Hepatocyte (in vitro differentiated cells): ENCODE results near the gene VPS45. TPM values are rescaled to one million over a fixed set of nuclear protein-coding genes. Genes with fewer than 3 reads are reported as not detected.

Experiments used
- DNase-seq: peaks from one replicate; pipeline ENCODE4 v3.0.0-alpha.2; 2016; ENCODE audit warnings: low spot score
- H2AFZ ChIP-seq: fragments of 200-600 bp; sonication (generic); 2 replicates; pipeline ENCODE4 v1.6.0; 2016; ENCODE audit warnings: antibody characterized with exemption, mild to moderate bottlenecking
- H3K27ac ChIP-seq: fragments of 200-600 bp; sonication (generic); 2 replicates; pipeline ENCODE4 v1.5.1; 2016; ENCODE audit warnings: mild to moderate bottlenecking
- H3K27me3 ChIP-seq: fragments of 200-600 bp; sonication (generic); 2 replicates; pipeline ENCODE4 v1.6.1; 2016
- H3K36me3 ChIP-seq: fragments of 200-600 bp; sonication (generic); replicated peaks from 2 replicates; pipeline ENCODE4 v1.5.1; 2016; ENCODE audit warnings: low read depth; ENCODE audit not compliant: insufficient read depth
- H3K4me1 ChIP-seq: fragments of 200-600 bp; sonication (generic); 2 replicates; pipeline ENCODE4 v1.5.1; 2016; ENCODE audit warnings: mild to moderate bottlenecking, moderate library complexity; ENCODE audit not compliant: insufficient read depth
- H3K4me2 ChIP-seq: fragments of 200-600 bp; sonication (generic); 2 replicates; pipeline ENCODE4 v1.6.0; 2016
- H3K4me3 ChIP-seq: fragments of 200-600 bp; sonication (generic); 2 replicates; pipeline ENCODE4 v1.5.1; 2016; ENCODE audit warnings: mild to moderate bottlenecking
- H3K79me2 ChIP-seq: fragments of 200-600 bp; sonication (generic); 2 replicates; pipeline ENCODE4 v1.6.0; 2017; ENCODE audit warnings: mild to moderate bottlenecking
- H3K9me2 ChIP-seq: fragments of 200-600 bp; sonication (generic); replicated peaks from 2 replicates; pipeline ENCODE4 v1.6.0; 2017; ENCODE audit warnings: mild to moderate bottlenecking; ENCODE audit not compliant: insufficient read depth
- H3K9me3 ChIP-seq: fragments of 200-600 bp; sonication (generic); 2 replicates; pipeline ENCODE4 v1.5.1; 2016; ENCODE audit warnings: low read depth, mild to moderate bottlenecking
- H4K20me1 ChIP-seq: fragments of 200-600 bp; sonication (generic); 2 replicates; pipeline ENCODE4 v1.6.0; 2016; ENCODE audit warnings: mild to moderate bottlenecking; ENCODE audit not compliant: insufficient read depth, poor library complexity, severe bottlenecking
- EZH2 ChIP-seq: fragments of 200-600 bp; sonication (generic); IDR thresholded peaks from 2 replicates; pipeline ENCODE4 v1.6.1; 2016; ENCODE audit warnings: antibody characterized with exemption, mild to moderate bottlenecking, borderline replicate concordance
- EZH2phosphoT487 ChIP-seq: fragments of 200-600 bp; sonication (generic); IDR thresholded peaks from one replicate; pipeline ENCODE4 v1.6.1; 2018; ENCODE audit warnings: antibody characterized with exemption, mild to moderate bottlenecking, low read depth, moderate library complexity; ENCODE audit not compliant: unreplicated experiment, severe bottlenecking
- WGBS: methylation state at CpG from one replicate; pipeline ENCODE4 v1.1.6; 2016; ENCODE audit warnings: low lambda C conversion rate; ENCODE audit errors: missing lambda C conversion rate; 5-methylcytosine and 5-hydroxymethylcytosine counted together
- polyA plus RNA-seq: library from polyadenylated mRNA; unstranded; fragments of >200 nt; fragmentation: Nextera tagmentation; extraction: Ambion mirVana; gene quantifications from 2 replicates; pipeline ENCODE4 v1.2.1, GENCODE V29; 2016
- total RNA-seq: library from RNA; depleted of rRNA; stranded (reverse); fragments of >200 nt; gene quantifications from 2 replicates; pipeline ENCODE4 v1.2.3, GENCODE V29; 2014
- TF ChIP-seq, protein P1 (sequence below): fragments of 200-600 bp; sonication (generic); IDR thresholded peaks from 2 replicates; pipeline ENCODE4 v1.5.1; 2016; ENCODE audit warnings: antibody characterized with exemption, mild to moderate bottlenecking; ENCODE audit not compliant: poor library complexity

VPS45 gene
- total and polyA plus RNA-seq, 2 experiments from 2014 or later, result 23.8 to 37.1 TPM

DNA sequence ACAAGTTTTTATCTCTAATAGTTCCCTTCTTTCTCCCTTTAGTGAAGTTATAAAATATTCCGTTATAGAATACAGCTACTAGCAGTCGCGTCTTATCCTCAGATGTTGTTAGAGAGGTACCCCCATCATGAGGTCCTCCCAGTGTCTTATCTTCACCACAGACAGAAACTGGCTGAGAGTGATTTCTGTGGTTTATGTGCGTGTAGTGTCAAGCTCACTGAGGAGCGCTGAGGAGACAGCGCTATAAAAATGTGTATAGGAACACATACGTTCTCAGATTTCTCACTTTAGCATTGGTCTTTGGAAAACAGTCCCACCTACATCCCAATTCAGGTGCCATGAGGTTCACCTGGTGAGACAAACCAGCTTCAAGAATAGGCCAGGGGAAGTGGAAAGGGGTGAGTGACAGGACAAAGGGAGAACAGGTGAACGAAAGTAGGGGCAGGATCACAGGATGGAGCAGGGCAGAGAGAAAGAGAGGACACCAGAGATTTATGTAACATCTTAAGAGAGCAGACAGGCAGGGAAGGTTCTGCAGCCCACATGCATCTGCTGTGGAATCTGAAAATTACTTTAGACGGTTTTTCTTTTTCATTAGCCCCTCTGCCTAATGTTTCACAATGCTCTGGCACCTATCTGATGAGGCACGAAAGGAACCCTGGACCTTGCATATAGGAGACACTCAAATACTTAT is 79.4 kb downstream of the VPS45 start:
- peaks cover 3% of the 10 kb centered on the region for H3K4me1 ChIP-seq
- H3K9me3 ChIP-seq, result no peaks in the 10 kb centered on the region
- H4K20me1 ChIP-seq, result peaks cover 6% of the 10 kb centered on the region
- no peak overlapping the region for H3K4me3 ChIP-seq
- no peak overlapping the region for H2AFZ ChIP-seq
- H3K79me2 ChIP-seq, result peaks cover 21% of the 10 kb centered on the region
- no peaks in the 10 kb centered on the region for H3K36me3 ChIP-seq
- H3K4me2 ChIP-seq, result no peak overlapping the region
- no peak for DNase-seq
- WGBS, result 79% methylated on average over 10 of the region's 10 CpGs
- no peak overlapping the region for H3K27ac ChIP-seq
- peaks cover 6% of the 10 kb centered on the region for H3K27me3 ChIP-seq
- no peak for TF ChIP-seq EZH2phosphoT487
- TF ChIP-seq, protein P1, sequence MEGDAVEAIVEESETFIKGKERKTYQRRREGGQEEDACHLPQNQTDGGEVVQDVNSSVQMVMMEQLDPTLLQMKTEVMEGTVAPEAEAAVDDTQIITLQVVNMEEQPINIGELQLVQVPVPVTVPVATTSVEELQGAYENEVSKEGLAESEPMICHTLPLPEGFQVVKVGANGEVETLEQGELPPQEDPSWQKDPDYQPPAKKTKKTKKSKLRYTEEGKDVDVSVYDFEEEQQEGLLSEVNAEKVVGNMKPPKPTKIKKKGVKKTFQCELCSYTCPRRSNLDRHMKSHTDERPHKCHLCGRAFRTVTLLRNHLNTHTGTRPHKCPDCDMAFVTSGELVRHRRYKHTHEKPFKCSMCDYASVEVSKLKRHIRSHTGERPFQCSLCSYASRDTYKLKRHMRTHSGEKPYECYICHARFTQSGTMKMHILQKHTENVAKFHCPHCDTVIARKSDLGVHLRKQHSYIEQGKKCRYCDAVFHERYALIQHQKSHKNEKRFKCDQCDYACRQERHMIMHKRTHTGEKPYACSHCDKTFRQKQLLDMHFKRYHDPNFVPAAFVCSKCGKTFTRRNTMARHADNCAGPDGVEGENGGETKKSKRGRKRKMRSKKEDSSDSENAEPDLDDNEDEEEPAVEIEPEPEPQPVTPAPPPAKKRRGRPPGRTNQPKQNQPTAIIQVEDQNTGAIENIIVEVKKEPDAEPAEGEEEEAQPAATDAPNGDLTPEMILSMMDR, result no peak
- no peak for TF ChIP-seq EZH2
- H3K9me2 ChIP-seq, result no peaks in the 10 kb centered on the region

DNA sequence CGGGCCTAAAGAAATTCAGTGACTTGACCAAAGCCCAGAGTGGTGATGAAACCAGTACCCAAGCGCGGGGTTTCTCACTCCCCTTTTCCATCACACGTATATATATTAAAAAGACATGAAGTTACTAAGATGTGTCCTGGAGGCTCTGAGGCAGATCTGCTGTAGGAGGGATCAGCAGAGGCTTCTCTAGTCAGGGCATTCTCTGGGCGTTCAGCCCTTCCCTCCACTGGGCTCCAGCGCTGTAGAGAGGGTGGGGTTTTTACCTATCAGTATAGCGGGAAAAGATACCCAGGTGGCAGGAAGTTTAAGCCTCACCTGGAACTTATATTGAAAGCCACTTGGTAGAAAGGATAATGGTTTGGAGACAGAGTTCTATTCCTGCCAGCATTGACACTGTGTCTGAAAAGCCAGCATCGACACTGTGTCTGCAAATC is 81.3 kb downstream of the VPS45 start:
- Histone ChIP-seq H4K20me1 (peaks cover 6% of the 10 kb centered on the region), H3K27ac (peak overlapping the region; percentile 88), H3K36me3 (no peaks in the 10 kb centered on the region), H3K4me1 (peaks cover 8% of the 10 kb centered on the region), H3K4me3 (peak overlapping the region; percentile 92), H3K9me3 (no peaks in the 10 kb centered on the region), H3K27me3 (peaks cover 6% of the 10 kb centered on the region), H3K4me2 (peak overlapping the region; percentile 91), H2AFZ (peak overlapping the region; percentile 94), H3K9me2 (no peaks in the 10 kb centered on the region), H3K79me2 (peaks cover 35% of the 10 kb centered on the region)
- DNase-seq, result no peak
- no peak for TF ChIP-seq EZH2
- 28% methylated on average over 8 of the region's 8 CpGs for WGBS

DNA sequence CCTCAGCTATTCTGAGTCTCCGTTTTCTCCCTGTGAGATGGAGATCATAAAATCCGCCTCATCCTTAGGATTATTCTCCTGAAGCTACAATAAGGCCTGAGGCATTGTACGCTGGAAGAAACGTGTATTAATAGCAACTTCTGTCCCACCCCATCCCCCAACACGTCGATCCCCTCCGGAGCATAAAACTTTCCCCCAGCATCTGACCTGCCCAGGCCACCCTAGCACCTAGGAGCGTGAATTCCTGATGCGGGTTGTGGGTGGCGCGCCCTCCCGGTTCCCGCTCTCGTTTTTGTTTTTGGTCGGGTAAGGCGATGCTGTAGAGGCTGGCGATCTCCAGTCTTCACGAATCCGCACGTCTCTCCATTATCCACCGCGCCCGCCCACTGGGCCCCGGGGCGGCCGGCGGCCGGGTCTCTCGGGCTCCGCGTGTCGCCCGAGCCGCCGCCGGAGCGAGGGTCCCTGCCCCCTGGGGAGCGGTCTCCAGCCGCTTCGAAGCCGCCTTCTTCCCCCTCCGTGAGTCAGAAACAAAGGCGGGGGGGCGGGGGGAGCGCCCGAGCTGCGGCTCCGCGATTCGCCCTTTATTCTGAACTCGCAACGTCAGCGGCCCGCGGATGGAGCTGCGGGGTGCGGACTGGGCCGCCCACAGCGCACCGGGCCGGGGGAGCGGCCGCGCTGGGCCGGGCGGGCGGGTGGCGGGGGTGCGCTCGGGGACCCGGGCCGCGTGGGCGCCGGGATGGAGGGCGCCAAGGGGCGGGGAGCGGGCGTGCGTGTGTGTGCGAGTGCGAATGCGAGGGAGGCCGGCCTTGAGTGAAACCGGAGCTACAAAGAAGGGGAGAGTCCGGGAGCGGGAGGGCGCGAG is 81.9 kb downstream of the VPS45 start, which contains the start of gene PLEKHO1:
PLEKHO1 (plus strand) TSS at position 646 of the 862 bp plus-strand sequence. CDS start 342 bp downstream, outside the sequence.
- peaks cover 6% of the 10 kb centered on the region for H4K20me1 ChIP-seq
- peaks cover 35% of the 10 kb centered on the region for H3K79me2 ChIP-seq
- peak within 1 kb of the TSS; percentile 91 for H3K4me2 ChIP-seq
- no peaks in the 10 kb centered on the region for H3K36me3 ChIP-seq
- H3K27ac ChIP-seq, result peak within 1 kb of the TSS; percentile 88
- no peaks in the 10 kb centered on the region for H3K9me3 ChIP-seq
- no peaks in the 10 kb centered on the region for H3K9me2 ChIP-seq
- 1% methylated on average over 73 of the region's 89 CpGs for WGBS
- DNase-seq, result peak; percentile 84
- H3K4me1 ChIP-seq, result peaks cover 8% of the 10 kb centered on the region
- peak within 1 kb of the TSS; percentile 94 for H2AFZ ChIP-seq
- peaks cover 6% of the 10 kb centered on the region for H3K27me3 ChIP-seq
- peak within 1 kb of the TSS; percentile 92 for H3K4me3 ChIP-seq
- TF ChIP-seq, protein P1, result no peak
- TF ChIP-seq EZH2phosphoT487, result no peak
- TF ChIP-seq EZH2, result no peak
